ENCODE data around the gene SPOCK1. TPM values are rescaled to one million over a fixed set of nuclear protein-coding genes. Genes with fewer than 3 reads are reported as not detected.

The SPOCK1 gene
- total RNA-seq, 2 experiments from 2014 or later: 0.42 TPM; not detected in 1

- Mint-ChIP-seq H3K4me1 (ENCODE audit: low read depth) (no peaks in the 10 kb centered on the region), H3K4me3 (no peak overlapping the region), H3K36me3 (ENCODE audit: low read depth) (no peaks in the 10 kb centered on the region), H3K27ac (no peak overlapping the region), H3K9me3 (no peaks in the 10 kb centered on the region), H3K27me3 (ENCODE audit: low read depth) (peaks cover 2% of the 10 kb centered on the region)
- no peak for DNase-seq
- intact Hi-C loops (cut with micrococcal nuclease): no loop called here
- CTCF ChIA-PET: no interaction called here
Measured at GRCh38 chr5:137069358-137069757, 429.8 kb downstream of the SPOCK1 start.

- Mint-ChIP-seq H3K27ac (no peak overlapping the region), H3K27me3 (ENCODE audit: low read depth) (peaks cover 4% of the 10 kb centered on the region), H3K4me3 (no peak overlapping the region), H3K36me3 (ENCODE audit: low read depth) (no peaks in the 10 kb centered on the region), H3K9me3 (peaks cover 2% of the 10 kb centered on the region), H3K4me1 (ENCODE audit: low read depth) (no peaks in the 10 kb centered on the region)
- intact Hi-C loops (cut with micrococcal nuclease): no loop called here
- CTCF ChIA-PET: no interaction called here
- DNase-seq: no peak
Measured at GRCh38 chr5:137061382-137061781, 437.7 kb downstream of the SPOCK1 start.

- Mint-ChIP-seq H3K27ac (no peak overlapping the region), H3K4me1 (ENCODE audit: low read depth) (no peaks in the 10 kb centered on the region), H3K36me3 (ENCODE audit: low read depth) (no peaks in the 10 kb centered on the region), H3K27me3 (ENCODE audit: low read depth) (peaks cover 4% of the 10 kb centered on the region), H3K4me3 (no peak overlapping the region), H3K9me3 (peaks cover 2% of the 10 kb centered on the region)
- DNase-seq: no peak
- CTCF ChIA-PET: no interaction called here
- intact Hi-C loops (cut with micrococcal nuclease): no loop called here
Measured at GRCh38 chr5:137058089-137058488, 441.0 kb downstream of the SPOCK1 start.

GRCh38 chr5:137056676-137057075 is 442.4 kb downstream of the SPOCK1 start:
- CTCF ChIA-PET: no interaction called here
- H3K9me3 Mint-ChIP-seq: peaks cover 2% of the 10 kb centered on the region
- no peaks in the 10 kb centered on the region for H3K4me1 Mint-ChIP-seq (ENCODE audit: low read depth)
- peaks cover 4% of the 10 kb centered on the region for H3K27me3 Mint-ChIP-seq (ENCODE audit: low read depth)
- no peak overlapping the region for H3K27ac Mint-ChIP-seq
- DNase-seq: no peak
- intact Hi-C loops (cut with micrococcal nuclease): no loop called here
- no peaks in the 10 kb centered on the region for H3K36me3 Mint-ChIP-seq (ENCODE audit: low read depth)
- H3K4me3 Mint-ChIP-seq: no peak overlapping the region

GRCh38 chr5:137055271-137055872 is 443.8 kb downstream of the SPOCK1 start:
- Mint-ChIP-seq H3K4me3 (no peak overlapping the region), H3K4me1 (ENCODE audit: low read depth) (no peaks in the 10 kb centered on the region), H3K9me3 (peaks cover 2% of the 10 kb centered on the region), H3K27ac (no peak overlapping the region), H3K27me3 (ENCODE audit: low read depth) (peaks cover 4% of the 10 kb centered on the region), H3K36me3 (ENCODE audit: low read depth) (no peaks in the 10 kb centered on the region)
- intact Hi-C loops (cut with micrococcal nuclease): no loop called here
- no peak for DNase-seq
- CTCF ChIA-PET: no interaction called here

- H3K27ac Mint-ChIP-seq: no peak overlapping the region
- H3K36me3 Mint-ChIP-seq (ENCODE audit: low read depth): no peaks in the 10 kb centered on the region
- CTCF ChIA-PET: no interaction called here
- DNase-seq: no peak
- H3K4me1 Mint-ChIP-seq (ENCODE audit: low read depth): no peaks in the 10 kb centered on the region
- H3K4me3 Mint-ChIP-seq: no peak overlapping the region
- intact Hi-C loops (cut with micrococcal nuclease): no loop called here
- no peaks in the 10 kb centered on the region for H3K27me3 Mint-ChIP-seq (ENCODE audit: low read depth)
- no peaks in the 10 kb centered on the region for H3K9me3 Mint-ChIP-seq
Measured at GRCh38 chr5:137054792-137055191, 444.3 kb downstream of the SPOCK1 start.

- CTCF ChIA-PET: no interaction called here
- no peaks in the 10 kb centered on the region for H3K9me3 Mint-ChIP-seq
- H3K4me3 Mint-ChIP-seq: no peak overlapping the region
- intact Hi-C loops (cut with micrococcal nuclease): no loop called here
- H3K27me3 Mint-ChIP-seq (ENCODE audit: low read depth): no peaks in the 10 kb centered on the region
- no peak overlapping the region for H3K27ac Mint-ChIP-seq
- H3K36me3 Mint-ChIP-seq (ENCODE audit: low read depth): no peaks in the 10 kb centered on the region
- DNase-seq: no peak
- no peaks in the 10 kb centered on the region for H3K4me1 Mint-ChIP-seq (ENCODE audit: low read depth)
Measured at GRCh38 chr5:137054335-137054734, 444.8 kb downstream of the SPOCK1 start.

- DNase-seq: no peak
- H3K4me3 Mint-ChIP-seq: no peak overlapping the region
- H3K9me3 Mint-ChIP-seq: no peaks in the 10 kb centered on the region
- H3K27me3 Mint-ChIP-seq (ENCODE audit: low read depth): no peaks in the 10 kb centered on the region
- CTCF ChIA-PET: no interaction called here
- intact Hi-C loops (cut with micrococcal nuclease): no loop called here
- no peaks in the 10 kb centered on the region for H3K36me3 Mint-ChIP-seq (ENCODE audit: low read depth)
- no peak overlapping the region for H3K27ac Mint-ChIP-seq
- no peaks in the 10 kb centered on the region for H3K4me1 Mint-ChIP-seq (ENCODE audit: low read depth)
Measured at GRCh38 chr5:137051161-137051560, 448.0 kb downstream of the SPOCK1 start.

- intact Hi-C loops (cut with micrococcal nuclease): no loop called here
- CTCF ChIA-PET: no interaction called here
- DNase-seq: no peak
- Mint-ChIP-seq H3K36me3 (ENCODE audit: low read depth) (no peaks in the 10 kb centered on the region), H3K4me1 (ENCODE audit: low read depth) (no peaks in the 10 kb centered on the region), H3K27ac (no peak overlapping the region), H3K27me3 (ENCODE audit: low read depth) (no peaks in the 10 kb centered on the region), H3K9me3 (peaks cover 5% of the 10 kb centered on the region), H3K4me3 (no peak overlapping the region)
Measured at GRCh38 chr5:137040641-137041340, 458.3 kb downstream of the SPOCK1 start.

GRCh38 chr5:137040024-137040423 is 459.1 kb downstream of the SPOCK1 start:
- Mint-ChIP-seq H3K4me3 (no peak overlapping the region), H3K27me3 (ENCODE audit: low read depth) (no peaks in the 10 kb centered on the region), H3K9me3 (peaks cover 5% of the 10 kb centered on the region), H3K4me1 (ENCODE audit: low read depth) (no peaks in the 10 kb centered on the region), H3K36me3 (ENCODE audit: low read depth) (no peaks in the 10 kb centered on the region), H3K27ac (no peak overlapping the region)
- CTCF ChIA-PET: no interaction called here
- no peak for DNase-seq
- intact Hi-C loops (cut with micrococcal nuclease): no loop called here

GRCh38 chr5:137037848-137038247 is 461.3 kb downstream of the SPOCK1 start:
- Mint-ChIP-seq H3K27ac (no peak overlapping the region), H3K27me3 (ENCODE audit: low read depth) (no peaks in the 10 kb centered on the region), H3K4me1 (ENCODE audit: low read depth) (no peaks in the 10 kb centered on the region), H3K36me3 (ENCODE audit: low read depth) (no peaks in the 10 kb centered on the region), H3K9me3 (no peaks in the 10 kb centered on the region), H3K4me3 (no peak overlapping the region)
- intact Hi-C loops (cut with micrococcal nuclease): no loop called here
- no peak for DNase-seq
- CTCF ChIA-PET: no interaction called here

GRCh38 chr5:137036640-137037039 is 462.5 kb downstream of the SPOCK1 start:
- intact Hi-C loops (cut with micrococcal nuclease): no loop called here
- H3K9me3 Mint-ChIP-seq: no peaks in the 10 kb centered on the region

GRCh38 chr5:137035480-137035878 is 463.6 kb downstream of the SPOCK1 start:
- Mint-ChIP-seq H3K27ac (no peak overlapping the region), H3K4me3 (no peak overlapping the region), H3K4me1 (ENCODE audit: low read depth) (no peaks in the 10 kb centered on the region), H3K36me3 (ENCODE audit: low read depth) (no peaks in the 10 kb centered on the region), H3K27me3 (ENCODE audit: low read depth) (peaks cover 2% of the 10 kb centered on the region), H3K9me3 (no peaks in the 10 kb centered on the region)
- intact Hi-C loops (cut with micrococcal nuclease): no loop called here
- CTCF ChIA-PET: no interaction called here
- DNase-seq: no peak

More at GRCh38 chr5:137036640-137037039, 462.5 kb downstream of the SPOCK1 start:
- no peak overlapping the region for H3K27ac Mint-ChIP-seq
- no peak overlapping the region for H3K4me3 Mint-ChIP-seq
- H3K27me3 Mint-ChIP-seq (ENCODE audit: low read depth): no peaks in the 10 kb centered on the region
- DNase-seq: no peak
- H3K4me1 Mint-ChIP-seq (ENCODE audit: low read depth): no peaks in the 10 kb centered on the region
- CTCF ChIA-PET: no interaction called here
- no peaks in the 10 kb centered on the region for H3K36me3 Mint-ChIP-seq (ENCODE audit: low read depth)
